ENCODE data around the gene BEND5.

Gene BEND5

GRCh38 chr1:48718116-48718630, 58.5 kb downstream of the BEND5 start:
- no peak for DNase-seq

GRCh38 chr1:48717082-48717481, 59.6 kb downstream of the BEND5 start:
- DNase-seq = no peak

GRCh38 chr1:48715921-48716320, 60.8 kb downstream of the BEND5 start:
- no peak for DNase-seq

- DNase-seq = no peak
Observed at GRCh38 chr1:48710915-48711314, 65.8 kb downstream of the BEND5 start.

- no peak for DNase-seq
Observed at GRCh38 chr1:48710318-48710717, 66.4 kb downstream of the BEND5 start.

- no peak for DNase-seq
Observed at GRCh38 chr1:48704736-48705135, 72.0 kb downstream of the BEND5 start.

- no peak for DNase-seq
Observed at GRCh38 chr1:48701445-48701844, 75.2 kb downstream of the BEND5 start.

GRCh38 chr1:48697066-48697707, 79.5 kb downstream of the BEND5 start:
- DNase-seq = peak; percentile 69

GRCh38 chr1:48695161-48695560, 81.5 kb downstream of the BEND5 start:
- DNase-seq = no peak

- no peak for DNase-seq
Observed at GRCh38 chr1:48693674-48694320, 82.9 kb downstream of the BEND5 start.

GRCh38 chr1:48693180-48693579, 83.5 kb downstream of the BEND5 start:
- no peak for DNase-seq

GRCh38 chr1:48692235-48692634, 84.5 kb downstream of the BEND5 start:
- no peak for DNase-seq

- no peak for DNase-seq
Observed at GRCh38 chr1:48691429-48692001, 85.2 kb downstream of the BEND5 start.

GRCh38 chr1:48688102-48688760, 88.5 kb downstream of the BEND5 start:
- DNase-seq = no peak

- DNase-seq = no peak
Observed at GRCh38 chr1:48687282-48688045, 89.2 kb downstream of the BEND5 start.

GRCh38 chr1:48686159-48686558, 90.5 kb downstream of the BEND5 start:
- no peak for DNase-seq

- no peak for DNase-seq
Observed at GRCh38 chr1:48684381-48684780, 92.3 kb downstream of the BEND5 start.

GRCh38 chr1:48683839-48684238, 92.9 kb downstream of the BEND5 start:
- DNase-seq = no peak

- no peak for DNase-seq
Observed at GRCh38 chr1:48681476-48682305, 95.0 kb downstream of the BEND5 start.

GRCh38 chr1:48680411-48681035, 96.2 kb downstream of the BEND5 start:
- DNase-seq = no peak

- no peak for DNase-seq
Observed at GRCh38 chr1:48679859-48680258, 96.8 kb downstream of the BEND5 start.

Measured in midbrain (tissue), 1 donor.